Stimulated activated effector memory CD8-positive, alpha-beta T cell treated with anti-CD3 and anti-CD28 coated beads, Interleukin-12 subunit alpha, Interleukin-12 subunit beta, amount 100 ng/mL, for 72 hours (primary cell): ENCODE results near the gene IGF2R.

ENCODE experiments used
- ATAC-seq: fragments of 150-1000 bp; cut with Tn5 transposase; 2 replicates; pipeline ENCODE4 v1.10.0; 2021
- DNase-seq, 2 donors: peaks; one replicate each; pipeline ENCODE4 v3.0.0; 2021 to 2022; ENCODE audit warnings: low spot score in 2 of 2
- H3K27ac Mint-ChIP-seq: one replicate; pipeline ENCODE4 v1.8.0; 2022; ENCODE audit warnings: mild to moderate bottlenecking, mixed read lengths
- H3K36me3 Mint-ChIP-seq: one replicate; pipeline ENCODE4 v1.8.0; 2022; ENCODE audit warnings: mild to moderate bottlenecking, mixed read lengths
- H3K4me1 Mint-ChIP-seq: one replicate; pipeline ENCODE4 v1.8.0; 2022; ENCODE audit warnings: mixed read lengths
- H3K4me3 Mint-ChIP-seq: one replicate; pipeline ENCODE4 v1.8.0; 2022; ENCODE audit warnings: mild to moderate bottlenecking, mixed read lengths
- H3K9me3 Mint-ChIP-seq: one replicate; pipeline ENCODE4 v1.8.0; 2022; ENCODE audit warnings: mixed read lengths

Gene IGF2R

DNA sequence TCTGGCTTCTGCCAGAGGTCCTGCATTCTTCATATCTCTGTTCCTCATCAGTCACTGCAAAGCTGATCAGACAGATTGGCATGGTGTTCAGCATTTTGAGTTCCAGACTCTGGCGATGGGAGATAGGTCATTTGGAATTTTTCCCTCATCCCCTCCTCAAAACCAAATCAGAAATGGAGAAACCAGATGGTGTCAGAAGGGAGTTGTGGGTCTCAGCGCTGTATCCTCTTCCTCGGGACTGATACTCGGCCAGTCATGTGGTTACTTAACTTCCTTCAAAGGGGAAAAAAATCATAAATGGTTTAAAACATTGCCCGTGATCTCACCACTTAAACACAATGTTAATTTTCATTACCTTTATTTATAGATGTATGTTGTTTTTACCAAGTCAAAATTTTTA, 75.8 kb downstream of the IGF2R start:
- Mint-ChIP-seq H3K4me3 (no peak overlapping the region), H3K9me3 (no peaks in the 10 kb centered on the region), H3K36me3 (peaks cover 99% of the 10 kb centered on the region), H3K27ac (peak overlapping the region; percentile 44), H3K4me1 (peaks cover 8% of the 10 kb centered on the region)
- ATAC-seq (no peak), DNase-seq (no peak)

DNA sequence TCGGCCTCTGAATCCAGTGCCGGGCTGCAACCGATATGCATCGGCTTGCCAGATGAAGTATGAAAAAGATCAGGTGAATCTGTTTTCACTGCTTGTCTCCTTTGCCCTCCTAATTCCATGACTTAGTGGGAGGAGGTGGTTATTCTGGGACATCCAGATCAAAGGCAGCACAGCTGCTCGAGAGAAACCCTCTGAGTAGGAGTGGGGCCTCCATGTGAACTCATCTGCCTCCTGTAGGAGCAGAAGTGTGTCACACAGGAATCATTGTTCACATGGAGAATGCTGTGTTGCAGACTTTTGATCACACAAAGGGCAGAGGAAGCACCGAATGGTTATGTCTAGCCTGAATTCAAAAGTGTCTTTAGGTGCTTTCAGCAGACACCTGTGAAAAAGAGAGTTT, 79.6 kb downstream of the IGF2R start:
- Mint-ChIP-seq H3K4me3 (no peak overlapping the region), H3K4me1 (peaks cover 27% of the 10 kb centered on the region), H3K27ac (no peak overlapping the region), H3K9me3 (no peaks in the 10 kb centered on the region), H3K36me3 (peaks cover 98% of the 10 kb centered on the region)
- DNase-seq (no peak), ATAC-seq (no peak)

DNA sequence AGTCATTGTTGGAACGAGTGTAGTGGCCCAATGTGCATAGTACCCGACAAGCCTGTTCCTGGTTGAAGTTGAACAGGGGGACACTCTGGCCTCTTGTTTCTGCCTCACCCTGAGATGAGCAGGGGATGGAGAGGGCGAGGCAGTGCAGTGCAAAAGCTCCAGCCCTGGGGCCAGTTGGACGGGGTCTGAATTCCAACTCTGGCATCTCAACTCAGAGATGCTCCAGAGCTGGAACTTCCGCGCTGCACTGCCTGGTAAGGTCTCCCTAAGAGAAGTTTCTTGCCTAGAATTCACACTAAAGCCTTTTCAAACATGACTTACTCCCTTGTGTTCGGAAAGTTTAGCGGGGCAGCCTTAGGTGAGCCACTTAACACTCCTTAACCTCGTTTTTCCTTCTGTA, 80.5 kb downstream of the IGF2R start:
- no peak for DNase-seq
- Mint-ChIP-seq H3K4me1 (peaks cover 33% of the 10 kb centered on the region), H3K9me3 (no peaks in the 10 kb centered on the region), H3K36me3 (peaks cover 98% of the 10 kb centered on the region), H3K4me3 (no peak overlapping the region), H3K27ac (no peak overlapping the region)
- no peak for ATAC-seq

DNA sequence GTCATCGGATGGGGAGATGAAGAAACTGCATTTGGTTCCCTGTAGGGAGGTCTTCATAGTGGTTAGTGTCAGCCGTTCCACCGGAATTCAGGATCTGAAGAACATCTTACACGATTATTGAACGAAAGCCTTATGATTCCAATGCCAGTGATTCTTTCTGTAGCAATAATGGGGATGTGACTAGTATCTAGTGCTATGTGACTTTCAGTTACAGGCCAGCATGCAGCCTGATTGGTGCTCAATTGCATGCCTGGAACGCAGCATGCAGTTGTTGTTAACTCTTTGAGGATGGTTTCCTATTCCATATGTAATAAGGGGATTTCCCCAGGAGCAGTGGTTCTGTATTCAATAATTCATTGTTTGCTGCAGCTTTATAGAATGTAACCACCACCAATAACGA, 81.1 kb downstream of the IGF2R start:
- H3K36me3 Mint-ChIP-seq: peaks cover 98% of the 10 kb centered on the region
- peaks cover 36% of the 10 kb centered on the region for H3K4me1 Mint-ChIP-seq
- no peak overlapping the region for H3K27ac Mint-ChIP-seq
- no peaks in the 10 kb centered on the region for H3K9me3 Mint-ChIP-seq
- ATAC-seq (no peak), DNase-seq (no peak)
- no peak overlapping the region for H3K4me3 Mint-ChIP-seq

DNA sequence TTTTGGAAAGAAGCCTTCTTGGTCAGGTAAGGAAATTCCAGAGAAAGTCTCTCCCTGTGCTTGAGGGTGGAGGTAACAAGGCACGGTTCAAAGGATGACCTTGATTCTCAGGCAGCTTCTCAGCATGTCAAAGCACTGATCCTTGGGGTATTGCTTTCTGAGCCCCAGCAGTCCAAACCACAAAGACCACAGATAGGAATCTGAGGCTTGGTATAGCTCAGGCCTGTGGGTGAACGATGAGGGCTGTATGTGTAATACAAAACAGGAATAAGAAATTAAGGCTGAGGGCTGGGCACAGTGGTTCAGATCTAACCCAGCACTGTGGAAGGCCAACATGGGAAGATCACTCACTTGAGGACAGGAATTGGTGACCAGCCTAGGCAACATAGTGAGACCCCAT, 82.5 kb downstream of the IGF2R start:
- ATAC-seq: peak; percentile 54

DNA sequence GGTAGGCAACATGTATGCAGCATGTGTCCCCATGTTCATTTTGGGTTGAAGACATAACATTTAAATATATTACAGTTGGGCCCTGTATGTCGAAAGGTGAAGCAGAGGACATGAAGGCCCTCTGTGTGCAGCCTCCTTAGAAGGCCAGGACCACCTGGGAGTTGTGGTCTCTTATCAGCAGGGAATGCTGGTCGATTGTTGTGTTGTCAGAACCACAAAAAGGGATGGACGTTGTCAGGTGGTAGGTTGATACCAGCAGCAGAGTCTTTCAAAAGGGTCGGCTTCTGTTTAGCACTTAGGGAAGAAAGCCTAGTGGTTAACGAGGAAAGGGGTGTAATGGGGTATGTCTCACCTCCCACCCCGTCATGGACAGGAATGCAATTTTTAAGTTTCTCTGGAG, 85.4 kb downstream of the IGF2R start:
- DNase-seq: no peak
- Mint-ChIP-seq H3K27ac (peak overlapping the region; percentile 48), H3K4me1 (peaks cover 52% of the 10 kb centered on the region), H3K4me3 (no peak overlapping the region), H3K9me3 (no peaks in the 10 kb centered on the region), H3K36me3 (peaks cover 98% of the 10 kb centered on the region)
- ATAC-seq: no peak

More for the DNA sequence above, 82.5 kb downstream of the IGF2R start:
- Mint-ChIP-seq H3K4me1 (peaks cover 42% of the 10 kb centered on the region), H3K27ac (peak overlapping the region; percentile 62), H3K36me3 (peaks cover 98% of the 10 kb centered on the region), H3K4me3 (no peak overlapping the region), H3K9me3 (no peaks in the 10 kb centered on the region)
- DNase-seq: no peak

DNA sequence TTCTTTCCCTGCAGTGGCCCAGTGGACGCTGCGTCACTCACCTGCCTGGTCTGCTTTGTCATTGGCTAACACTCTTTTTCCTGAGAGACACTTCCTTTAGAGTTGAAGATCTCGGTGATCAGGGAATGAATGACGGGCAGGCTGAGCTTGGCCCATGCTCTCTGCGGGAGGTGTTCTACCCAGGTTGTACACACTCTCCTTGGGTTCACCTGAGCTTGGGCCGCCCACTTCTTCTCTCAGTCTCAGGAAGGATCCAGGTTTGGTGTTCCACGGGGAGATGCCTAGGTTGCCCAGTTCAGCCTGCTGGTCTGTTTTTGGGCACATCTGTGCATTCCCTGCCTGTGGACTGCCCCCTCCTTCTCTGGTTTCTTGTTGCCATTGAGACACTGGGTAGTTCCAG, 86.0 kb downstream of the IGF2R start:
- peak overlapping the region; percentile 83 for H3K27ac Mint-ChIP-seq
- H3K36me3 Mint-ChIP-seq: peaks cover 98% of the 10 kb centered on the region
- no peaks in the 10 kb centered on the region for H3K9me3 Mint-ChIP-seq
- H3K4me3 Mint-ChIP-seq: no peak overlapping the region
- DNase-seq (no peak), ATAC-seq (no peak)
- H3K4me1 Mint-ChIP-seq: peaks cover 47% of the 10 kb centered on the region

DNA sequence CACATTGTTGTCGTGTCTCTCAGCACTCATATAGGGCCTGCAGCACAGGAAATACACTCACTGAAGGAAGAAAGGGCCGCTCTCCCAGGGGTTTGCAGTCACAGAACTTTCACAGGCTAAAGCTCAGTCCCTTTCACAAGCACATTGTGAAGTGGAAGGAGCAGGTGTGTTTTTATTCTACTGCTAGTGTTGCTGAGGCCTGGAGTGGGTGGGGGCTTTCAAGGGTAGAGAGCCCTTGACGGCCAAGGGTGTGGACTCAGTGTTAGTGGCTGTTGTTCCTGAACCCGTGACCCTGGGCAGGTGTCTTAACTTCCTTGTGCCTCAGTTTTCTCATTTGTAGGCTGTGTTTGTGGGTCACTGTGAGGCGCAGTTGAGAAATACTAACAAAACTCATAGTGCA, 86.5 kb downstream of the IGF2R start:
- no peak for DNase-seq
- no peak overlapping the region for H3K4me3 Mint-ChIP-seq
- no peak for ATAC-seq
- H3K36me3 Mint-ChIP-seq: peaks cover 96% of the 10 kb centered on the region
- peak overlapping the region; percentile 83 for H3K27ac Mint-ChIP-seq
- H3K4me1 Mint-ChIP-seq: peaks cover 43% of the 10 kb centered on the region
- no peaks in the 10 kb centered on the region for H3K9me3 Mint-ChIP-seq

DNA sequence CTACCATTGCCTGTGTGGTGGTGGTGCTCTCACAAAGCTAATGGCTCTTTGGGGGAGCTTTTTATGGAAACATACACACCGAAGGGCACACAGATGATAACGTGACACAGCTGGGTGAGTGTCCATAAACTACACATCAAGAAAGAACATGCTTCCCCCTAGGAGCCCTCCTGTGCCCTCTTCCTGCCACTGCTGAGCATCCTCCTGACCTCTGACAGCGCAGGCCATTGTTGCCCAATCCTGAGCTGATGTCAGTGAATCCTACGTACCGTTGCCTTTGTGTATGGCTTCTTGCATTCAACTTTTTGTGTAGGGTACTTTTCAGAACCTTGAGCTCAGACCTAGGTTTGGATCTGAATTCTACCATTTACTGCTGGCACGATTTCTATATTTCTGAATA, 86.9 kb downstream of the IGF2R start:
- ATAC-seq (no peak), DNase-seq (no peak)
- no peaks in the 10 kb centered on the region for H3K9me3 Mint-ChIP-seq
- H3K27ac Mint-ChIP-seq: peak overlapping the region; percentile 83
- H3K36me3 Mint-ChIP-seq: peaks cover 96% of the 10 kb centered on the region
- peaks cover 38% of the 10 kb centered on the region for H3K4me1 Mint-ChIP-seq
- H3K4me3 Mint-ChIP-seq: no peak overlapping the region

DNA sequence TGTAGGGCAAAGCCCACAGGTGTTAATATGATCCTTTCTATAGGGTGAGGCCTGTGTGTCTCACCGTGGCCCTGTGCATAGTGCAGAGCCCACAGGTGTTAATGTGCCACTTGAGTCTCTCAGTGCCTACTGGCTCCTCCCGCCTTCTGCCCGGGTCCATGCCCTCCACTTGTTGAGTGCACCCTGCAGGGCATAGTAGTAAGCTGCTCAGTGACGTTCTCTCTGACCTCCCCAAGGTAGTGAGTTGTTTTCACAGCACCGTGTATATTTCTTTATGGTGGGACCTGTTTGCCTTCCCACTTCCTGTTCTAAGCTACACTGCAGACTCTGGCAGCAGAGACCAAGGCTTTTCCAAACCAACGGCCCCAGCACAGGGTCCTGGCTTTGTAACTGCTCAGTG, 88.2 kb downstream of the IGF2R start:
- Mint-ChIP-seq H3K4me3 (no peak overlapping the region), H3K27ac (peak overlapping the region; percentile 83), H3K9me3 (no peaks in the 10 kb centered on the region), H3K4me1 (peaks cover 29% of the 10 kb centered on the region), H3K36me3 (peaks cover 96% of the 10 kb centered on the region)
- ATAC-seq (no peak), DNase-seq (no peak)

DNA sequence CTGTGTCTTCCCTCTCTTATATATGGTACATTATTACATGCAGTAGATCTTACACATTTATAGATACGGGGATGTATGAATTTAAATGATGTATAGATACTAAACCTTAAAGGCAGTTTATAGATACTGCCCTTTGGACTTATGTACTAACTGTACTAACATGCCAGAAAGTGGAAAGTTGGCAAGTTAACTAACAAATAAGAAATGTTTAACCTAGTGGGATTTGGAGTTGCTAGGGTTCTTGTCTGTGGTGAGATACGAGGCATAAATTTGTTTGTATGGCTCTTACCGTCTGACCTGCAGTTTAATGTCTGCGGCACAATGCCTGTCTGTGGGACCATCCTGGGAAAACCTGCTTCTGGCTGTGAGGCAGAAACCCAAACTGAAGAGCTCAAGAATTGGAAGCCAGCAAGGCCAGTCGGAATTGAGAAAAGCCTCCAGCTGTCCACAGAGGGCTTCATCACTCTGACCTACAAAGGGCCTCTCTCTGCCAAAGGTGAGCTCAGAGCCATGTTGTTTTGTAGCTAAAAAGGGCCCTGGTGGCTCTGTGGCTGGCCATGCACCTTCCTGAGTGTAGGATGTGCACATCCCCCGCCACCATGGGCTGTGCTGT, 89.8 kb downstream of the IGF2R start:
- Mint-ChIP-seq H3K27ac (no peak overlapping the region), H3K4me3 (no peak overlapping the region)

DNA sequence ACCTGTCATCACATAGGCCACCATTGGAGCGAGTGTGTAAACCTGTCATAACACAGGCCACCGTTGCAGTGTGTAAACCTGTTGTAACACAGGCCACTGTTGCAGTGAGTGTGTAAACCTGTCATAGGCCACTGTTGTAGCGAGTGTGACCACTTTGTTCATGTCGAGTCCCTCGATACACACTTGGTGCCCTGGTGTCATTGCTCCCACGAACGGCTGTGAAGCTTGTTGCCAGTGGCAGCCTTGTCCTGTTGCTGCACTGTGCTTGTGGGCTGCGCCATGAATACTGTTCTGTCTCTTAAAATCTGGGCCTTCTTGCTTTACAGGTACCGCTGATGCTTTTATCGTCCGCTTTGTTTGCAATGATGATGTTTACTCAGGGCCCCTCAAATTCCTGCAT, 91.3 kb downstream of the IGF2R start:
- DNase-seq (no peak), ATAC-seq (no peak)
- H3K4me3 Mint-ChIP-seq: no peak overlapping the region
- H3K9me3 Mint-ChIP-seq: no peaks in the 10 kb centered on the region
- H3K27ac Mint-ChIP-seq: peak overlapping the region; percentile 57
- peaks cover 98% of the 10 kb centered on the region for H3K36me3 Mint-ChIP-seq
- H3K4me1 Mint-ChIP-seq: peaks cover 16% of the 10 kb centered on the region

More for the DNA sequence above, 89.8 kb downstream of the IGF2R start:
- Mint-ChIP-seq H3K9me3 (no peaks in the 10 kb centered on the region), H3K4me1 (peaks cover 25% of the 10 kb centered on the region), H3K36me3 (peaks cover 98% of the 10 kb centered on the region)
- DNase-seq (no peak), ATAC-seq (no peak)

DNA sequence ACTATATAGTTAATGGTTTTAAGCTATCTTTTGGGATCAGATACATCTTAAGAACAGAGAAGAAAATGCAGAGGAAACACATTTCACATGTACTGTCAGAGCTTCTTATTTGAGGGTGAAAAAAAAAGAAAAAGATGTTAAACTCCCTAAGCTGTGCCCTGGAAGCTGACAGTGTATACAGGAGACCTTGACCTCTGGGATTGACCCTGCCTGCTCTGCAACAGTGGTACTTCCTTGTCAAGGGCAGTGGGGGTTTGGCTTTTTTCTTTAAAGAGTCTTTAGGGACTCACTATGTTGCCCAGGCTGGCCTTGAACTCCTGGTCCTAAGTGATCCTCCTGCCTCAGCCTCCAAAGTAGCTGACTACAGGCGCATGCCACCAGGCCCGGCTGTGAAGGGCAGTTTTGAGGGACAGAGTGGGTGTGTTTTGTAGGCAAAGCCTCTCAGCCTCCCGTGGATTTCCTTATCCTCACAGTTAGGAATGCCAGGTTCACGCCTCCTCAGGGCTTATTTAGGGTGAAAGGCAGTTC, 92.1 kb downstream of the IGF2R start:
- Mint-ChIP-seq H3K9me3 (no peaks in the 10 kb centered on the region), H3K36me3 (peaks cover 98% of the 10 kb centered on the region), H3K4me3 (no peak overlapping the region), H3K4me1 (peaks cover 14% of the 10 kb centered on the region), H3K27ac (peak overlapping the region; percentile 57)
- no peak for DNase-seq
- ATAC-seq: no peak

DNA sequence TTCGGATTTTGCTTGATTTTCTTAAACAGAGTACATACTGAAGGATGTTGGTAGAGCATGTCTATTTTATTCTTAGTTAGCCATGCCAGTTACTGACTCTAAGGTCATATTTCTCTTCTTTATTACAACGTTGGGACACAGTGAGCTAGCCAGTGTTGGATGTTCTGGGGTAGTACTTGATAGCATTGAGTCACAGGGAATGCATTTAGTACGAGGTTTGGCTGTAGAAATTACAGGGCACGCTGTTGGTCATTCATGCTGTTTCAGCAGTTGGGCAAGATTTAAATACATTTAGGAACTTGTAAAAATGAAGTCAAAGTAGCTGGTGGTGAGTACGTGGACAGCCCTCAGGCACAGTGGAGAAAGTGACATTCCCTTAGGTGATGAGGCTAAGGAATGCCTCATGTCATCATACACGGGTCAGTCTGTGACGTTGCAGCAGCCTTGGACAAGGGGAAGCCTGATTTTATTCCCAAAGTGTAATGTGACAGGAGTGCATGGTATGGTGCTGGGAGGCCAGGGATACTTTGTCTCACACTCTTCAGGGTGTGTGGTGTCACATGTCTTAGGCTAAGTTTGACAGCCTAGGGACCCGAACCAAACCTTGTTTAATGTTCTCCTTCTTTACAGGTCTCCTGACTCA, 95.0 kb downstream of the IGF2R start:
- peaks cover 25% of the 10 kb centered on the region for H3K4me1 Mint-ChIP-seq
- no peak for ATAC-seq
- H3K4me3 Mint-ChIP-seq: no peak overlapping the region

DNA sequence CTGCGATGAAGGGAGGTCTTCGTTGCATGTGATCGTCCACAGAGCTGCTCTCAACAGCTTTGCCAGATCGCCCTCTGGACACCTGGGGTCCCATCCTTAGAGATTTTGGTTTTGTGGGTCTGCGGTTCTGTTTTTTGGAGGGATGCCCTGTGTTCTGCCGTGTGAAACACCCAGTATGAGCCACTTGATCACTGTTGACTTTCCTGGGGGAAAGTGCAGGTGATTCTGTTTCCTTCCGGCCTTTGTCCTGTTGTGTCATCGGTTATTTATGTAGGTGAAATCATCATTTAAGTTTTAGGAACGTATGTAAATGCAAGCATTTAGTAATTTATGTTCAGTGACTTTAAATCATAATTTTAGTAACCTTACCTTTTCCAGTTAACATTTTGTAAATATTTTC, 96.3 kb downstream of the IGF2R start:
- Mint-ChIP-seq H3K4me1 (peaks cover 38% of the 10 kb centered on the region), H3K36me3 (peaks cover 100% of the 10 kb centered on the region), H3K4me3 (no peak overlapping the region), H3K27ac (no peak overlapping the region), H3K9me3 (no peaks in the 10 kb centered on the region)
- DNase-seq (no peak), ATAC-seq (no peak)

More for the DNA sequence above, 95.0 kb downstream of the IGF2R start:
- DNase-seq: no peak
- no peak overlapping the region for H3K27ac Mint-ChIP-seq
- no peaks in the 10 kb centered on the region for H3K9me3 Mint-ChIP-seq
- H3K36me3 Mint-ChIP-seq: peaks cover 98% of the 10 kb centered on the region

DNA sequence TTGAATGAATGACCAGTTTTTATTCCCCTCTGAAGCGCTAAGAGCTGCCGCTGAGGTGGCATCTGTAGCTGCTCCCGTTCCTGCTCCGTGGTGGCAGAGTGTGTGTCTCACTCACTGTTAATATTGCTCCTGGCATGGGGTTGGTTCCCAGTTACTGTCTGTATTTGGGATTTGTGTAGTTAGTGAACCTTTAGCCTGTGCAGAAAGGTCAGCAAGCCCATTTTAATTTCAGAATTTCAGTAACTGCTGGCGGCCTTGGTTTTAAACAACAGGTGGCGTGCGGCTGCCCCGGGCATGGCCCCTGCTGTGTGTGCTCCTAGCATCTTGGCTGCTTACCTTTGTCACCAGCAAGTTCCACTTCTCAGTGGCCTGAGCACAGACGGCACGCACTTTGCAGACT, 98.7 kb downstream of the IGF2R start:
- ATAC-seq (no peak), DNase-seq (no peak)
- H3K27ac Mint-ChIP-seq: peak overlapping the region; percentile 70
- peaks cover 51% of the 10 kb centered on the region for H3K4me1 Mint-ChIP-seq
- H3K36me3 Mint-ChIP-seq: peaks cover 100% of the 10 kb centered on the region
- no peaks in the 10 kb centered on the region for H3K9me3 Mint-ChIP-seq
- H3K4me3 Mint-ChIP-seq: no peak overlapping the region
